Stimulated activated CD8-positive, alpha-beta memory T cell treated with anti-CD3 and anti-CD28 coated beads, Interleukin-4, amount 100 ng/mL, for 1 hour (primary cell): ENCODE measurements around the gene PARP11.
A peak's percentile ranks its signal among the peaks of the same experiment; 100 is the strongest.

Source experiments
- DNase-seq, 2 donors: peaks; one replicate each; pipeline ENCODE4 v3.0.0-alpha.2; 2020; ENCODE audit warnings: low read depth in 2 of 2, low spot score in 1 of 2

PARP11 gene, protein sequence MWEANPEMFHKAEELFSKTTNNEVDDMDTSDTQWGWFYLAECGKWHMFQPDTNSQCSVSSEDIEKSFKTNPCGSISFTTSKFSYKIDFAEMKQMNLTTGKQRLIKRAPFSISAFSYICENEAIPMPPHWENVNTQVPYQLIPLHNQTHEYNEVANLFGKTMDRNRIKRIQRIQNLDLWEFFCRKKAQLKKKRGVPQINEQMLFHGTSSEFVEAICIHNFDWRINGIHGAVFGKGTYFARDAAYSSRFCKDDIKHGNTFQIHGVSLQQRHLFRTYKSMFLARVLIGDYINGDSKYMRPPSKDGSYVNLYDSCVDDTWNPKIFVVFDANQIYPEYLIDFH

GRCh38 chr12:3872800-3873636 is at the start of gene PARP11:
TSS of gene PARP11 (minus strand) at chr12:3873399. CDS start at chr12:3873229, 170 bp downstream.
- peak; percentile 96 to 97 for DNase-seq

GRCh38 chr12:3922033-3922432 is 48.8 kb upstream of the PARP11 start:
- DNase-seq: no peak

GRCh38 chr12:3921526-3921925 is 48.3 kb upstream of the PARP11 start:
- no peak for DNase-seq

DNA sequence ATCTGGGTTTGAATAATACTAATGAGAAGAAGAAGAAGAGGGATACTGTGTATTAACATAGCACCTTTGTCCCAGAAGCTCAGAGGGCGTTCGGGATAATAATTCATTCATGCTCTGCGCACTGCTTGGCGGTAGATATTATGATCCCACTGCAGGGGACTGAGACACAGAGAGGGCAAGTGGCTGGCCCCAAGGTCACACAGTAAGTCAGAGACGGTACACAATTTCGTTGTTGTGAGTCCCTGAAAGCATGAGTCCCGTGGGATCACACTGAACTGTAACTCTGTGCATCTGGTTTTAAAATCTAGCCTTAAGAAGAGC is 47.9 kb upstream of the PARP11 start:
- DNase-seq: no peak

- no peak for DNase-seq
Observed at GRCh38 chr12:3920351-3921150, 47.4 kb upstream of the PARP11 start.

DNA sequence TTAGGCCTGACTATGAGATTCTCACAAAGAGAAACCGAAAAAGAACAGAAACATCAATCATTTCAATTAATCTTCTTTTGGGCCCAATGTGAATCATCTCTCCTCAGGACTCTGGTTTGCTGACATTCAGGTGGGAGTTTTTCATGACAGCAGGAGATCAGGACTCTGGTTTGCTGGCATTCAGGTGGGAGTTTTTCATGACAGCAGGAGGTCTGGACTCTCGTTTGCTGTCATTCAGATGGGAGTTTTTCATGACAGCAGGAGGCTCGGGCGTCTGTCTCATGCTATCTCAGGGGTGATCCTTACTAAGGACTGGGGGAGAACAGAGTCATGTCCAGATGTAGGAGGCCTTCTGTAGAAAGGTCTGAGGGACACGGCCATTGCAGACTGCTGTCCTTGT is 40.1 kb upstream of the PARP11 start:
- DNase-seq: no peak

DNA sequence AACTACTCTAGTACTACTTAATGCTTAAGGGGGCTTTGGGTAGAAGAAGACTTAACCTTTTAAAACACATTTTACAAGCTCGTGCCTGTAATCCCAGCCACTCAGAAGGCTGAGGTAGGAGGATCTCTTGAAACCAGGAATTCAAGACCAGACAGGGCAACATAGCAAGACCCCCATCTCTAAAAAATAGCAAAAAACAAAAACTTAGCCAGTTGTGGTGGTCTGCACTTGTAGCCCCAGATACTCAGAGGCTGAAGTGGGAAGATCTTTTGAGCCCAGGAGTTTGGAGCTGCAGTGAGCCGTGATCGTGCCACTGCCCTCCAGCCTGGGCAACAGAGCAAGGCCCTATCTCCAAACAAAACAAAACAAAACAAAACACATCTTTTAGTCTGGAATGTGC is 39.7 kb upstream of the PARP11 start:
- no peak for DNase-seq

GRCh38 chr12:3911409-3911808 is 38.2 kb upstream of the PARP11 start:
- no peak for DNase-seq

DNA sequence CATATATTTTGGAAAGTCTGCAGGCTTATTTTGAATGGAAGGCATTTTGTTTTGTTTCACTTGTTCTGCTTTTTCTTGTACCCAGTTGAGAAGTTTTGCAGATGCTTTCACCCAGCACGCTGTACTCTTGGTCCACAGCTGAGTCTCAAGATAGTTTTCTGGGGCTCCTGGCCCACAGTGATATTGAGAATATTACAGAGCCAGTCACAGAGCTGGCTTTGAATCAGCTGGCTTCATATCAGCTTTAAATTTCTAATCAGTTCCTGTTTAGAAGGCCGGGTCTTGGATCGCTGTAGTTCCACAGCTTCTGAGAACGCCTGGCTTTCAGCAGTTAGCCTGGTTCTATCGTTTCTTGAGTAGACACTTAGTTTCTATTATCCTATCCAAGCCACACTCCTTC is 32.5 kb upstream of the PARP11 start:
- DNase-seq: no peak

DNA sequence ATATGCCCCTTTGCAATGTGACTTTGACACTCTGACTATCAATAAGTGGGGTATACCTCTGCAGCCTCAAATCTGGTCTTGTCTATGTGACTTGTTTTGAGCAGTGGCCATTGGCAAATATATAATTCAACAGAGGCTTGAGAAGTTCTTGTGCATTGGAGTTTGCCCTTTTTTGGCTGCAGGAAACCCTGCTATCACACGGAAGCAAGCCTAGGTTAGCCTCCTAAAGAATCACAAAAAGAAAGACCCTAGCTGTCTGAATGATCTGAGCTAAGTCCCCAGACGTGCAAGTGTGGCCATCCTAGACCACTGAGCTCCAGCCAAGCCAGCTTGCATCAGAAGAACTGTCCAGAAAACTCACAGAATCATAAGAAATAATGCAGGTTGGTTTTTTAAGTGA is 31.8 kb upstream of the PARP11 start:
- DNase-seq: no peak

DNA sequence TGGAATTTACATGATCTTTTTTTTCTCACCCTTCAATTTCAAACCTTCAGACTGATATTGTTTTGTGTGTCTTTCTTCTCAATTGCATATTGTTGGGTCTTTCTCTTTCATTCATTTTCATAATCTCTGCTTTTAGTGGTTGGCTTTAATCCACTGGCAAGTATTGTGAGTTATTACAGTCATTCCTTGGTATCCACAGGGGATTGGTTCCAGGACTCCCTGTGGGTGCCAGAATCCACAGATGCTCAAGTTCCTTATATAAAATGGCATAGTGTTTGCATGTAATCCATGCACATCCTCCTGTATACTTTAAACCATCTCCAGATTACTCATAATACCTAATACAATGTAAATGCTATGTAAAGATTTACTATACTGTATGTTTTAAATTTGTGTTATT is 29.7 kb upstream of the PARP11 start:
- no peak for DNase-seq

DNA sequence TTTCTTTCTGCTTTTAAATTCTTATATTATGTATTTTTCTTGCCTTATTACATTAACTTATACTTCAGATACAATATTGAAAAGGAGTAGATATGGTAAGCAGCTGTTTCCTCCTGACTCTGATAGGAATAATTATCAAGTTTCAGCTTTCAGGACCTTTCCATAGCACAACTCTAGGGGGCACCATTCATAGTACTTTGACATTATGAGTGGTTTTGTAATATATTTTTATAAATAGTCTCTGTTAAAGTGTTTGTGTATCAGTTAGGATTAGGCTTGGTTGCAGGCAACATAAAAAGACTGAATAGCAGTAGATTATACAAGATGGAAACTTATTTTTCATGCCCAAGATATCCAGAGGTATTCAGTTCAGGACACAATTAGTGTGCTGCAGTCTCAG is 27.9 kb upstream of the PARP11 start:
- no peak for DNase-seq

GRCh38 chr12:3898756-3899155 is 25.6 kb upstream of the PARP11 start:
- DNase-seq: no peak

- DNase-seq: no peak
Observed at GRCh38 chr12:3897371-3897971, 24.3 kb upstream of the PARP11 start.

- no peak for DNase-seq
Observed at GRCh38 chr12:3896801-3897351, 23.7 kb upstream of the PARP11 start.

DNA sequence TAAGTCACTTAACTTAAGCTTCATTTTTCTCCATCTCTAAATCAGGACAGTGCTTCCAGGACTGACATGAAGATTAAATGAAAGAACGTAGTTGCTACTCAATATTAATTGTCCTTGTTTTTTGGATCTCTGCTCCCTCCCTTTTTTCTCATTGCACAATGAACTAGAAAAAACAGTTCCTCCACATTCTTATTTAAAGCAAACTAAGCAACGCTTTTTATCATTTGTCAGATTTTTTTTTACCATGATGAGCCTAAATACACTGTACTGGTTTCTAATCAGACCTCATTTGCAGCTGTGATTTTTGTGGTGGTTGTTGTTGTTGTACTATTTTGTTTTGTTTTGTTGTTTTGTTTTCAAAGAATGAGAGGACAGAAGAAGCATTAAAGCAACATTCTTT is 23.2 kb upstream of the PARP11 start:
- DNase-seq: no peak

DNA sequence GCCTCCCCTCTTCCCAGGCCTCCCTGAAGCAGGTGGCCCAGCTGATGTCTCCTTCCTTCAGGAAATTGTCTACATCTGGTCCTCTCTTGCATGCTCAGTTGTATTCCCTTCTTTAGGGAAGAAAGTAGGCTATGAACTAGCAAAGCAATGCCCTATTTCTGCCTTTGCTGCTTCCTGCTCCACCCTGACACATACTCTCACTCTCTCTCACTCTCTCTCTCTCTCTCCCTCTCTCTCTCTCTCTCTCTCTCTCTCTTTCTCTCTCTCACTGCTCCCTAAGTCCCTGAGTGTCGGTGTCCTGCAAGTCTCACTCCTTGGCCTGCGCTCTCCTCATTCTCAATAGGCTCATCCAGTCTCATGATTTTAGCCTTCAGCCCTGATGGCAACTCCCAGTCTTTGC is 19.4 kb upstream of the PARP11 start:
- no peak for DNase-seq

- DNase-seq: no peak
Observed at GRCh38 chr12:3891201-3891600, 18.0 kb upstream of the PARP11 start.

DNA sequence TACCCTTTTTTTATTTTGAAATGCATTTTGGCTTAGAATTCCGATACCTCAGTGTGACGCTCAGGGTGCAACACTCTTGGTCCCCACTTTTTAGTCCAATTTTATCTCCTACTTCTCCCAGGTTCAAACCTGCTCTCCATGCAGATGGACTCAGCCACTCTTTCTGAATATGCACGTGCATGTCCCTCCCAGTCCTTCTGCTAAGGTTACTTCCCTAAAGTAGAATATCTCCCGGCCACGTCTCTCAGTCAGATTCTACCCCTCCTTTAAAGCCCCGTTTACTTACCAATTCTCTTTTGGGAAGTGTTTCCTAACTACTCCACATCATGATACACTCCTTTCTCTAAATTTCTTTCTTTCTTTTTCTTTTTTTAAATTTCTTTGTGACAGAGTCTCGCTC is 15.5 kb upstream of the PARP11 start:
- DNase-seq: no peak

DNA sequence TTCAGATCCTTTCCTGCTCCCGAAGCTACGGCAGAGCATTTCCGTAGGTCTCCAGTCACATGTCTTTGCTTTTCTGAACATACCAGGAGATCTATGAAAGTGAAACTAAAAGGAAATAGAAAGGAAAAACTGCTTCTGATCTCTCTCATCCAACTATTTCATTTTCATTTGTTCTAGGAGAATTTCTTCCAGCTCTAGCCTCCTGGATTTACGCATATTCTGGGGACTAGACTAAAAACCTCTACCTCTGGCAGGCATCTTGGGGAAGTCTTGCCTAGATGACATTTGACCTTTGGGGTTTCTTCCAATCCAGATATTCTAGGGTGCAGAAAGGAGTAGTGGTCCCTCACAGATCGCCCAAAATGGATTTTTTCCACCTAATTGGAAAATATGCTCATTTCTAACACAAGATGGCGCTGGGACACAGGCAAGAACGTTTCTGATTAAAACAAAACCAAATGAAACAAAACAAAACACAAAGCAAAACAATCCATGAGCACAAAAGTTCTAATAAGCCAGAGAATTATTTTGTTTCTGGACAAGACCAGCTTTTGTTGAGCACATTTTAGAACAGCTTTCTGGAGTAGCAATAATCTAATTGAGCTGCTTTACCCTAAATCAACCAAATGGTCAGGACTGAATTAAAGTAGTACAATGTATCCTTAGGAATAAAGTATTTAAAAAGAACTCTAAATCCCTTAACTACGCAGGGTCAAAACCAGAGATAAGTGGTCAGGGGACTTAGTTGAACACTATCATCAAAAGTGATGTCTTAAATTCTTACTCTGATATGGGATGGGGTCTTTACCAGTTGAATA is 12.3 kb upstream of the PARP11 start:
- peak in 1 of 2 donors; percentile 21 for DNase-seq
